ENCODE measurements around the gene OXER1. TPM values are rescaled to one million over a fixed set of nuclear protein-coding genes. Genes with fewer than 3 reads are reported as not detected.
A peak's percentile ranks its signal among the peaks of the same experiment; 100 is the strongest.

Gene OXER1
- total RNA-seq, 4 donors from 2014 or later = 0.78 to 1.3 (median 0.98) TPM; not detected in 1

GRCh38 chr2:42752816-42753813 is 10.8 kb downstream of the OXER1 start:
- H3K4me1 ChIP-seq = peaks cover 12 to 17% of the 10 kb centered on the region in 2 donors
- intact Hi-C loops (cut with DNase I) = no loop called here
- no peak for TF ChIP-seq POLR2A (IDR thresholded peaks at IDR 0.05)
- no peak for TF ChIP-seq CTCF (IDR thresholded peaks at IDR 0.05)
- H3K9me3 ChIP-seq = no peaks in the 10 kb centered on the region
- H3K4me3 ChIP-seq (replicated peaks in 1 of 3) = no peak overlapping the region
- WGBS, 2 donors = 89 to 91% methylated on average over 24 of the region's 24 CpGs
- peak in 1 of 2 donors; percentile 33 for DNase-seq
- no peaks in the 10 kb centered on the region for H3K36me3 ChIP-seq
- H3K27ac ChIP-seq = peak overlapping the region; percentile 42 to 87 (median 71)
- H3K27me3 ChIP-seq = no peaks in the 10 kb centered on the region

- DNase-seq = no peak
- H3K4me1 ChIP-seq = peaks cover 12 to 17% of the 10 kb centered on the region in 2 donors
- intact Hi-C loops (cut with DNase I) = no loop called here
- no peak for TF ChIP-seq CTCF (IDR thresholded peaks at IDR 0.05)
- TF ChIP-seq POLR2A (IDR thresholded peaks at IDR 0.05) = no peak
- no peaks in the 10 kb centered on the region for H3K9me3 ChIP-seq
- no peak overlapping the region for H3K27ac ChIP-seq
- no peaks in the 10 kb centered on the region for H3K27me3 ChIP-seq
- 82 to 87% methylated on average over 2 of the region's 2 CpGs for WGBS, 2 donors
- no peak overlapping the region for H3K4me3 ChIP-seq (replicated peaks in 1 of 3)
- H3K36me3 ChIP-seq = no peaks in the 10 kb centered on the region
These were observed 11.6 kb downstream of the OXER1 start for GRCh38 chr2:42752314-42752713.

- 93 to 98% methylated on average over 4 of the region's 4 CpGs for WGBS, 2 donors
- no peak for DNase-seq
These were observed 15.1 kb downstream of the OXER1 start for GRCh38 chr2:42748840-42749239.

GRCh38 chr2:42747422-42747821 is 16.5 kb downstream of the OXER1 start:
- TF ChIP-seq CTCF (IDR thresholded peaks at IDR 0.05) = no peak
- TF ChIP-seq POLR2A (IDR thresholded peaks at IDR 0.05) = no peak
- H3K27me3 ChIP-seq = no peaks in the 10 kb centered on the region
- no peaks in the 10 kb centered on the region for H3K36me3 ChIP-seq
- DNase-seq = no peak
- H3K27ac ChIP-seq = no peak overlapping the region
- H3K4me3 ChIP-seq (replicated peaks in 1 of 3) = no peak overlapping the region
- 72% methylated on average over 3 of the region's 3 CpGs for WGBS, 2 donors
- H3K4me1 ChIP-seq = no peaks in the 10 kb centered on the region
- intact Hi-C loops (cut with DNase I) = no loop called here
- H3K9me3 ChIP-seq = no peaks in the 10 kb centered on the region

More at GRCh38 chr2:42748840-42749239, 15.1 kb downstream of the OXER1 start:
- Histone ChIP-seq H3K4me1 (peaks cover 4 to 9% of the 10 kb centered on the region in 2 donors), H3K27me3 (no peaks in the 10 kb centered on the region), H3K27ac (no peak overlapping the region), H3K36me3 (no peaks in the 10 kb centered on the region), H3K4me3 (replicated peaks in 1 of 3) (no peak overlapping the region), H3K9me3 (no peaks in the 10 kb centered on the region)
- intact Hi-C loops (cut with DNase I) = no loop called here
- TF ChIP-seq CTCF (IDR thresholded peaks at IDR 0.05) (no peak), POLR2A (IDR thresholded peaks at IDR 0.05) (no peak)

GRCh38 chr2:42744545-42745082 is 19.3 kb downstream of the OXER1 start:
- peaks cover 0 to 4% of the 10 kb centered on the region in 2 donors for H3K4me1 ChIP-seq
- intact Hi-C loops (cut with DNase I) = no loop called here
- 95 to 98% methylated on average over 3 of the region's 3 CpGs for WGBS, 2 donors
- no peaks in the 10 kb centered on the region for H3K27me3 ChIP-seq
- H3K27ac ChIP-seq = no peak overlapping the region
- TF ChIP-seq POLR2A (IDR thresholded peaks at IDR 0.05) (no peak), CTCF (IDR thresholded peaks at IDR 0.05) (no peak)
- no peaks in the 10 kb centered on the region for H3K9me3 ChIP-seq
- no peak overlapping the region for H3K4me3 ChIP-seq (replicated peaks in 1 of 3)
- no peaks in the 10 kb centered on the region for H3K36me3 ChIP-seq
- no peak for DNase-seq

Measured in thyroid gland (tissue), 4 donors.